ENCODE data around the gene CSTPP1.

CSTPP1 gene

GRCh38 chr11:47172740-47173336 lies 236.3 kb downstream of the CSTPP1 start:
- FAIRE-seq (no peak), DNase-seq (ENCODE audit: insufficient read length, low spot score) (no peak)

- DNase-seq (ENCODE audit: insufficient read length, low spot score) (no peak), FAIRE-seq (no peak)
Measured at GRCh38 chr11:47175746-47176327, 239.3 kb downstream of the CSTPP1 start.

- peak; percentile 99 for DNase-seq (ENCODE audit: insufficient read length, low spot score)
- FAIRE-seq = peak; percentile 98
Measured at GRCh38 chr11:47176328-47177228, 240.0 kb downstream of the CSTPP1 start, which contains the start of gene ARFGAP2. Gene ARFGAP2, minus strand, starts transcription at chr11:47176879. Its CDS starts 26 bp downstream, at chr11:47176853.

GRCh38 chr11:47177229-47177845 lies 240.8 kb downstream of the CSTPP1 start:
- peak; percentile 52 for DNase-seq (ENCODE audit: insufficient read length, low spot score)
- FAIRE-seq = peak; percentile 42

GRCh38 chr11:47177846-47178245 lies 241.3 kb downstream of the CSTPP1 start:
- FAIRE-seq = no peak

GRCh38 chr11:47178316-47178715 lies 241.8 kb downstream of the CSTPP1 start:
- FAIRE-seq (no peak), DNase-seq (ENCODE audit: insufficient read length, low spot score) (no peak)

More at GRCh38 chr11:47177846-47178245, 241.3 kb downstream of the CSTPP1 start:
- no peak for DNase-seq (ENCODE audit: insufficient read length, low spot score)

GRCh38 chr11:47178737-47179654 lies 242.4 kb downstream of the CSTPP1 start:
- DNase-seq (ENCODE audit: insufficient read length, low spot score) (no peak), FAIRE-seq (no peak)

- FAIRE-seq (no peak), DNase-seq (ENCODE audit: insufficient read length, low spot score) (peak; percentile 47)
Measured at GRCh38 chr11:47179655-47179991, 243.1 kb downstream of the CSTPP1 start.

GRCh38 chr11:47180006-47180787 lies 243.6 kb downstream of the CSTPP1 start:
- FAIRE-seq (no peak), DNase-seq (ENCODE audit: insufficient read length, low spot score) (no peak)

- FAIRE-seq = no peak
- DNase-seq (ENCODE audit: insufficient read length, low spot score) = no peak
Measured at GRCh38 chr11:47181271-47181670, 244.7 kb downstream of the CSTPP1 start.

GRCh38 chr11:47182380-47182779 lies 245.8 kb downstream of the CSTPP1 start:
- DNase-seq (ENCODE audit: insufficient read length, low spot score) = no peak
- no peak for FAIRE-seq

- no peak for DNase-seq (ENCODE audit: insufficient read length, low spot score)
- no peak for FAIRE-seq
Measured at GRCh38 chr11:47183031-47183856, 246.7 kb downstream of the CSTPP1 start.

- DNase-seq (ENCODE audit: insufficient read length, low spot score) = no peak
- no peak for FAIRE-seq
Measured at GRCh38 chr11:47183969-47184368, 247.4 kb downstream of the CSTPP1 start.

GRCh38 chr11:47184711-47185304 lies 248.2 kb downstream of the CSTPP1 start:
- DNase-seq (ENCODE audit: insufficient read length, low spot score) (no peak), FAIRE-seq (no peak)

- FAIRE-seq = no peak
- DNase-seq (ENCODE audit: insufficient read length, low spot score) = peak; percentile 60
Measured at GRCh38 chr11:47185305-47186075, 248.9 kb downstream of the CSTPP1 start.

GRCh38 chr11:47186076-47186699 lies 249.6 kb downstream of the CSTPP1 start, which contains the start of gene PACSIN3:
Gene PACSIN3, minus strand, starts transcription at chr11:47186434. Its CDS starts 3,707 bp downstream, at chr11:47182727.
- DNase-seq (ENCODE audit: insufficient read length, low spot score) (peak; percentile 52), FAIRE-seq (no peak)
